Hepatocyte (in vitro differentiated cells): Measurements from ENCODE around the gene PTPRT. TPM values are rescaled to one million over a fixed set of nuclear protein-coding genes. Genes with fewer than 3 reads are reported as not detected.

Experiments used
- DNase-seq: peaks from one replicate; pipeline ENCODE4 v3.0.0-alpha.2; 2016; ENCODE audit warnings: low spot score
- H2AFZ ChIP-seq: fragments of 200-600 bp; sonication (generic); 2 replicates; pipeline ENCODE4 v1.6.0; 2016; ENCODE audit warnings: antibody characterized with exemption, mild to moderate bottlenecking
- H3K27ac ChIP-seq: fragments of 200-600 bp; sonication (generic); 2 replicates; pipeline ENCODE4 v1.5.1; 2016; ENCODE audit warnings: mild to moderate bottlenecking
- H3K27me3 ChIP-seq: fragments of 200-600 bp; sonication (generic); 2 replicates; pipeline ENCODE4 v1.6.1; 2016
- H3K36me3 ChIP-seq: fragments of 200-600 bp; sonication (generic); replicated peaks from 2 replicates; pipeline ENCODE4 v1.5.1; 2016; ENCODE audit warnings: low read depth; ENCODE audit not compliant: insufficient read depth
- H3K4me1 ChIP-seq: fragments of 200-600 bp; sonication (generic); 2 replicates; pipeline ENCODE4 v1.5.1; 2016; ENCODE audit warnings: mild to moderate bottlenecking, moderate library complexity; ENCODE audit not compliant: insufficient read depth
- H3K4me2 ChIP-seq: fragments of 200-600 bp; sonication (generic); 2 replicates; pipeline ENCODE4 v1.6.0; 2016
- H3K4me3 ChIP-seq: fragments of 200-600 bp; sonication (generic); 2 replicates; pipeline ENCODE4 v1.5.1; 2016; ENCODE audit warnings: mild to moderate bottlenecking
- H3K79me2 ChIP-seq: fragments of 200-600 bp; sonication (generic); 2 replicates; pipeline ENCODE4 v1.6.0; 2017; ENCODE audit warnings: mild to moderate bottlenecking
- H3K9me2 ChIP-seq: fragments of 200-600 bp; sonication (generic); replicated peaks from 2 replicates; pipeline ENCODE4 v1.6.0; 2017; ENCODE audit warnings: mild to moderate bottlenecking; ENCODE audit not compliant: insufficient read depth
- H3K9me3 ChIP-seq: fragments of 200-600 bp; sonication (generic); 2 replicates; pipeline ENCODE4 v1.5.1; 2016; ENCODE audit warnings: low read depth, mild to moderate bottlenecking
- H4K20me1 ChIP-seq: fragments of 200-600 bp; sonication (generic); 2 replicates; pipeline ENCODE4 v1.6.0; 2016; ENCODE audit warnings: mild to moderate bottlenecking; ENCODE audit not compliant: insufficient read depth, poor library complexity, severe bottlenecking
- CTCF ChIP-seq: fragments of 200-600 bp; sonication (generic); IDR thresholded peaks from 2 replicates; pipeline ENCODE4 v1.5.1; 2016; ENCODE audit warnings: antibody characterized with exemption, mild to moderate bottlenecking; ENCODE audit not compliant: poor library complexity
- EZH2 ChIP-seq: fragments of 200-600 bp; sonication (generic); IDR thresholded peaks from 2 replicates; pipeline ENCODE4 v1.6.1; 2016; ENCODE audit warnings: antibody characterized with exemption, mild to moderate bottlenecking, borderline replicate concordance
- EZH2phosphoT487 ChIP-seq: fragments of 200-600 bp; sonication (generic); IDR thresholded peaks from one replicate; pipeline ENCODE4 v1.6.1; 2018; ENCODE audit warnings: antibody characterized with exemption, mild to moderate bottlenecking, low read depth, moderate library complexity; ENCODE audit not compliant: unreplicated experiment, severe bottlenecking
- WGBS: methylation state at CpG from one replicate; pipeline ENCODE4 v1.1.6; 2016; ENCODE audit warnings: low lambda C conversion rate; ENCODE audit errors: missing lambda C conversion rate; 5-methylcytosine and 5-hydroxymethylcytosine counted together
- polyA plus RNA-seq: library from polyadenylated mRNA; unstranded; fragments of >200 nt; fragmentation: Nextera tagmentation; extraction: Ambion mirVana; gene quantifications from 2 replicates; pipeline ENCODE4 v1.2.1, GENCODE V29; 2016
- total RNA-seq: library from RNA; depleted of rRNA; stranded (reverse); fragments of >200 nt; gene quantifications from 2 replicates; pipeline ENCODE4 v1.2.3, GENCODE V29; 2014

PTPRT gene
- total and polyA plus RNA-seq, 2 experiments from 2014 or later = 0.47 to 0.83 TPM

DNA sequence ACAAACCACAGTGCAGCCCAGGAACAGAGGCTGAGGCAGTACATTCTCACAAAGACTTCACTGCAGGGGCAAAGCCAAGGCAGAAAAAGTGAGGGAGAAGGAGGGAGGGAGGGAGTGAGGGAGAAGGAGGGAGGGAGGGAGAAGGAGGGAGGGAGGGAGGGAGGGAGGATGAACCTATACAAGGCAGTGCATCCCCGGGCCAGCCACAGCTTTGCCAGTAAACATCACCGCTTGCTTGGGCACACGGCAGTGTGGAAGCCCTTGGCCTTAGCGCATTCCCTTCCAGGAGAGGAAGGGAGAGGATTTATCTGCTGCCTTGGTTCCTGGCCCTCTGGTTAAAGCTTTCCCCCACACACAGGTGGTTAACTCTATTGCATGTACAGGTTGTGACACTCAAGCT lies 234.0 kb downstream of the PTPRT start:
- H3K4me1 ChIP-seq = no peaks in the 10 kb centered on the region
- H4K20me1 ChIP-seq = no peaks in the 10 kb centered on the region
- no peaks in the 10 kb centered on the region for H3K27me3 ChIP-seq
- TF ChIP-seq CTCF (no peak), EZH2phosphoT487 (no peak), EZH2 (no peak)
- WGBS = 100% methylated on average over 3 of the region's 4 CpGs
- no peak overlapping the region for H3K4me3 ChIP-seq
- no peaks in the 10 kb centered on the region for H3K79me2 ChIP-seq
- H3K36me3 ChIP-seq = no peaks in the 10 kb centered on the region
- no peak overlapping the region for H3K27ac ChIP-seq
- no peaks in the 10 kb centered on the region for H3K9me2 ChIP-seq
- no peaks in the 10 kb centered on the region for H3K9me3 ChIP-seq
- no peak overlapping the region for H3K4me2 ChIP-seq
- no peak for DNase-seq
- no peak overlapping the region for H2AFZ ChIP-seq

DNA sequence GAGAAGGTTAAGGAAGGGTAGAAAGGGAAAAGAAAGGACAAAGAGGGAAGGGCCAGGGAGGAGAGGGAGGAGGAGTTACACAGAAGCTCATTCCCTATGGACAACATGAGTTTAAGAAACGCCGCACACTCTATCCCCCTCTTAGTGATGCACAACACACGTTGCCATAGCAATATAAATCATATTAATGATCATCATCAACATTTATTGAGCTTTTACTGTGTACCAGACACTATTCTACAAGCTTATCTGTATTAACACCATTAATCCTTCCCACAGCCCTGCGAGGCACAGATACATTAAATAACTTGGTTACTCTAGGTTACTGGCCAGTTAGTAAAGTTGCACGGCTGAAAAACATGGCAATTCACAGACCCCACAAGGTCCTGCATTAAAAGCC lies 234.8 kb downstream of the PTPRT start:
- Histone ChIP-seq H4K20me1 (no peaks in the 10 kb centered on the region), H3K36me3 (no peaks in the 10 kb centered on the region)

DNA sequence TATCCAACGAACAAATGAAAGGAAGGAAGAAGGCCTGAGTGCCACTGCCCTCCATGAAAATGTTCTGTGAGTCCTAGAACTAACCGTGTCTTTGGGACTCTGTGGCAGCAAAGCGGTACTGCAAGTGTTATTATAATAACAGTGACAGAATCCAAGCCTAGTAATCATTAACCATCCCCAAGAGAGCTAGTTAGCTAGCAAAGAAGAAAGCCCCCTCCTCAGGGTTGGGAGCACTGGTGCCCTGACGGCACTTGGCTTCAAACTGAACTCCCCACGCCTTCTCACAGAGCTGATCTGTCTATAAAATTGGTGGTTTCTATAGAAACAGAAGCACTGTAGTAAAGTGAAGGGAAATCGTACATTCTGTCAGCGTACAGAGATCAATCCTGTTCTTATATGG lies 239.8 kb downstream of the PTPRT start:
- peak; percentile 30 for DNase-seq
- Histone ChIP-seq H4K20me1 (no peaks in the 10 kb centered on the region), H3K27ac (no peak overlapping the region), H3K4me1 (peaks cover 5% of the 10 kb centered on the region), H3K9me2 (no peaks in the 10 kb centered on the region), H3K27me3 (no peaks in the 10 kb centered on the region), H3K36me3 (no peaks in the 10 kb centered on the region), H2AFZ (no peak overlapping the region), H3K79me2 (no peaks in the 10 kb centered on the region), H3K4me2 (no peak overlapping the region), H3K9me3 (no peaks in the 10 kb centered on the region), H3K4me3 (no peak overlapping the region)
- TF ChIP-seq EZH2phosphoT487 = no peak
- TF ChIP-seq CTCF = no peak
- TF ChIP-seq EZH2 = no peak
- 61% methylated on average over 7 of the region's 7 CpGs for WGBS

More for the DNA sequence above, 234.8 kb downstream of the PTPRT start:
- WGBS = 55% methylated on average over 5 of the region's 5 CpGs
- DNase-seq = no peak
- no peaks in the 10 kb centered on the region for H3K9me2 ChIP-seq
- no peaks in the 10 kb centered on the region for H3K27me3 ChIP-seq
- no peak overlapping the region for H3K4me3 ChIP-seq
- H3K9me3 ChIP-seq = no peaks in the 10 kb centered on the region
- H3K4me1 ChIP-seq = no peaks in the 10 kb centered on the region
- no peaks in the 10 kb centered on the region for H3K79me2 ChIP-seq
- TF ChIP-seq EZH2phosphoT487 (no peak), CTCF (no peak), EZH2 (no peak)
- H3K27ac ChIP-seq = no peak overlapping the region
- no peak overlapping the region for H2AFZ ChIP-seq
- no peak overlapping the region for H3K4me2 ChIP-seq
